Astrocyte (in vitro differentiated cells and primary cell): ENCODE results near the gene KIF23. TPM values are rescaled to one million over a fixed set of nuclear protein-coding genes. Genes with fewer than 3 reads are reported as not detected.

ENCODE experiments used
- DNase-seq: peaks from one replicate; pipeline ENCODE4 v3.0.0-alpha.2; 2010; ENCODE audit warnings: low read depth
- FAIRE-seq: peaks from 2 replicates; lab custom pipeline; 2011; peaks lifted over from hg19 to GRCh38; lab: Jason Lieb, UNC
- H2AFZ ChIP-seq: 2 replicates; pipeline ENCODE4 v1.6.0; 2012; ENCODE audit warnings: low read depth, low read length, inconsistent platforms
- H3K27ac ChIP-seq: 2 replicates; pipeline ENCODE4 v1.5.1; 2011; ENCODE audit warnings: low read depth, low read length, inconsistent platforms
- H3K27me3 ChIP-seq: 2 replicates; pipeline ENCODE4 v1.6.0; 2011; ENCODE audit warnings: low read length, inconsistent platforms; ENCODE audit not compliant: insufficient read depth
- H3K36me3 ChIP-seq: 2 replicates; pipeline ENCODE4 v1.5.1; 2011; ENCODE audit warnings: low read length, inconsistent platforms; ENCODE audit not compliant: insufficient read depth
- H3K4me1 ChIP-seq: 2 replicates; pipeline ENCODE4 v1.5.1; 2011; ENCODE audit warnings: low read length, inconsistent platforms; ENCODE audit not compliant: insufficient read depth
- H3K4me2 ChIP-seq: 2 replicates; pipeline ENCODE4 v1.6.0; 2012; ENCODE audit warnings: low read length, inconsistent platforms
- H3K4me3 ChIP-seq: 2 replicates; pipeline ENCODE4 v1.5.1; 2011; ENCODE audit warnings: low read depth, mild to moderate bottlenecking, low read length, inconsistent platforms; ENCODE audit not compliant: insufficient read depth
- H3K79me2 ChIP-seq: 2 replicates; pipeline ENCODE4 v1.6.0; 2012; ENCODE audit warnings: mild to moderate bottlenecking, low read length, inconsistent platforms; ENCODE audit not compliant: insufficient read depth
- H3K9ac ChIP-seq: 2 replicates; pipeline ENCODE4 v1.6.0; 2012; ENCODE audit warnings: mild to moderate bottlenecking, low read length, inconsistent platforms
- H3K9me3 ChIP-seq: 2 replicates; pipeline ENCODE4 v1.5.1; 2012; ENCODE audit warnings: low read depth, mild to moderate bottlenecking, low read length, inconsistent platforms; ENCODE audit not compliant: insufficient read depth
- H4K20me1 ChIP-seq: 2 replicates; pipeline ENCODE4 v1.6.0; 2012; ENCODE audit warnings: low read length, inconsistent platforms; ENCODE audit not compliant: insufficient read depth
- H3K27ac Mint-ChIP-seq: one replicate; pipeline ENCODE4 v1.8.0; 2021; ENCODE audit warnings: mild to moderate bottlenecking, mixed read lengths; ENCODE audit not compliant: unreplicated experiment
- H3K27me3 Mint-ChIP-seq: one replicate; pipeline ENCODE4 v1.8.0; 2021; ENCODE audit warnings: low read depth, mixed read lengths; ENCODE audit not compliant: unreplicated experiment
- H3K36me3 Mint-ChIP-seq: one replicate; pipeline ENCODE4 v1.8.0; 2021; ENCODE audit warnings: low read depth, mixed read lengths; ENCODE audit not compliant: unreplicated experiment
- H3K4me1 Mint-ChIP-seq: one replicate; pipeline ENCODE4 v1.8.0; 2021; ENCODE audit warnings: low read depth, mixed read lengths; ENCODE audit not compliant: unreplicated experiment
- H3K4me3 Mint-ChIP-seq: one replicate; pipeline ENCODE4 v1.8.0; 2021; ENCODE audit warnings: mild to moderate bottlenecking, moderate library complexity, mixed read lengths; ENCODE audit not compliant: unreplicated experiment
- H3K9me3 Mint-ChIP-seq: one replicate; pipeline ENCODE4 v1.8.0; 2021; ENCODE audit warnings: mild to moderate bottlenecking, mixed read lengths; ENCODE audit not compliant: unreplicated experiment
- EZH2 ChIP-seq: IDR thresholded peaks from 2 replicates; pipeline ENCODE4 v1.6.1; 2012; ENCODE audit warnings: mild to moderate bottlenecking, low read length, inconsistent platforms; ENCODE audit not compliant: insufficient read depth
- total RNA-seq: library from RNA; stranded (reverse); gene quantifications from 2 replicates; pipeline ENCODE4 v1.2.1, GENCODE V29; 2021
- TF ChIP-seq, protein P1 (sequence below): IDR thresholded peaks from 2 replicates; pipeline ENCODE4 v1.5.1; 2011; ENCODE audit warnings: low read depth, mild to moderate bottlenecking, inconsistent platforms, low read length, moderate library complexity; ENCODE audit not compliant: insufficient read depth

Gene KIF23
- total RNA-seq, 1 donor from 2014 or later = 11.8 TPM

DNA sequence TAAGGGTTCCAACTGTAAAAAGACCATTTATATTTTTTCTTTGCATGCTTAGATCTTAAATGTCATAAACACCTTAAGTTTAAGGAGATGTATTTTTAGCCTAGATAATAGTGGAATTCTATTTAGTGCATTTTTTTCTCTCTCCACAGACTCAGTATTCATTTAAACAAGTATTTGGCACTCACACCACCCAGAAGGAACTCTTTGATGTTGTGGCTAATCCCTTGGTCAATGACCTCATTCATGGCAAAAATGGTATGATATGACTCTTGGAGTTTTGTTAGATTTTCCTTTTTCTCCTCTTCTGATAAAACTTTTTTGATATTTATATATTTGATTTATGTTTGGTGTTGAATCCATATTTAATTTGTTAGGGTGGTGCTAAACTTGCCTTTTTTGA is 7.3 kb downstream of the KIF23 start:
- FAIRE-seq (no peak), DNase-seq (peak; percentile 83)
- Histone ChIP-seq H4K20me1 (no peaks in the 10 kb centered on the region), H3K36me3 (peaks cover 35% of the 10 kb centered on the region), H3K27ac (peak overlapping the region; percentile 10), H3K9me3 (no peaks in the 10 kb centered on the region), H3K9ac (no peak overlapping the region), H3K4me2 (no peak overlapping the region), H3K4me1 (peaks cover under 1% of the 10 kb centered on the region), H3K4me3 (no peak overlapping the region), H3K79me2 (peaks cover 60% of the 10 kb centered on the region), H3K27me3 (no peaks in the 10 kb centered on the region), H2AFZ (no peak overlapping the region)
- Mint-ChIP-seq H3K4me3 (no peak overlapping the region), H3K27me3 (no peaks in the 10 kb centered on the region), H3K4me1 (peaks cover 30% of the 10 kb centered on the region), H3K27ac (peak overlapping the region; percentile 6), H3K36me3 (no peaks in the 10 kb centered on the region), H3K9me3 (no peaks in the 10 kb centered on the region)
- TF ChIP-seq, protein P1, sequence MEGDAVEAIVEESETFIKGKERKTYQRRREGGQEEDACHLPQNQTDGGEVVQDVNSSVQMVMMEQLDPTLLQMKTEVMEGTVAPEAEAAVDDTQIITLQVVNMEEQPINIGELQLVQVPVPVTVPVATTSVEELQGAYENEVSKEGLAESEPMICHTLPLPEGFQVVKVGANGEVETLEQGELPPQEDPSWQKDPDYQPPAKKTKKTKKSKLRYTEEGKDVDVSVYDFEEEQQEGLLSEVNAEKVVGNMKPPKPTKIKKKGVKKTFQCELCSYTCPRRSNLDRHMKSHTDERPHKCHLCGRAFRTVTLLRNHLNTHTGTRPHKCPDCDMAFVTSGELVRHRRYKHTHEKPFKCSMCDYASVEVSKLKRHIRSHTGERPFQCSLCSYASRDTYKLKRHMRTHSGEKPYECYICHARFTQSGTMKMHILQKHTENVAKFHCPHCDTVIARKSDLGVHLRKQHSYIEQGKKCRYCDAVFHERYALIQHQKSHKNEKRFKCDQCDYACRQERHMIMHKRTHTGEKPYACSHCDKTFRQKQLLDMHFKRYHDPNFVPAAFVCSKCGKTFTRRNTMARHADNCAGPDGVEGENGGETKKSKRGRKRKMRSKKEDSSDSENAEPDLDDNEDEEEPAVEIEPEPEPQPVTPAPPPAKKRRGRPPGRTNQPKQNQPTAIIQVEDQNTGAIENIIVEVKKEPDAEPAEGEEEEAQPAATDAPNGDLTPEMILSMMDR = no peak
- TF ChIP-seq EZH2 = no peak

DNA sequence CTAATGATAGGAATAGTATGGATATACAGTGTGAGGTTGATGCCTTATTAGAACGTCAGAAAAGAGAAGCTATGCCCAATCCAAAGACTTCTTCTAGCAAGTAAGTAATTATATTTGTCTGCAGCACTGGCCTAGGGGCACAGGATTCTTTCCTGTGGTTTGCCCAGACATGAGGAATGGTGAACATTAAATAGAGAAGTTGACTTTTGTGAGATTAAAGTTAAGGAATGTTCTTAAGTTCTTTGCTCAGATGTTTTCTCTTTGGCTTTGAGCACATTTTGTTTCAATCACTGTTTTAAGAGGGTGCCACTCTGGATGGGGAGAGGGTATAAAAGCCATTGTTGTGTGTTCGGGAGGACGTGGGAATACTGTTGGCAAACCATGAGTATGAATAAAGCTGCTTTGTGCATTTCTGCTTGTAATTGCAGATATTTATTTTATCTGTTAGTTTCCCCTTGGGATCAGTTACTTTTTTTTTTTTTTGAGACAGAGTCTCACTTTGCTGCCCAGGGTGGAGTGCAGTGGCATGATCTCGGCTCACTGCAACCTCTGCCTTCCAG is 8.3 kb downstream of the KIF23 start:
- Mint-ChIP-seq H3K27ac (no peak overlapping the region), H3K9me3 (no peaks in the 10 kb centered on the region)
- DNase-seq = peak; percentile 56

DNA sequence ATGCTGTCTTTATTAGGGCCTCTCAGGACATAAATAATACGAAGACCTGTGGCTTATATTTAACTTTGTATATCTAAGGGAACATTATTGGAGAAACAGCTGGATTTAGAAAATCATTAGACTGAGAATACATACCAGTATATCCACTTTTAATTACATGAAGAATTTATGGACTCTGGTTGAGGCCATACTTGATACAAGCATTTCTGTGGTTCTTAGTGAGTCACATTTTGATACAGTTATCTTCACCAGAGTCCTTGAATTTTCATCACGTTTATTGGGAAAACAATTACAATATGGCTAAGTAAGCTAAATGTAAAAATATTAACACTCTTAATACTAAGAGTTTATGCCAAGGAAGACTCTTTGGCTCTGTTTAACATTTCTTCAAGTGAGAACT is 9.9 kb downstream of the KIF23 start:
- Histone ChIP-seq H3K79me2 (peaks cover 38% of the 10 kb centered on the region), H3K27me3 (no peaks in the 10 kb centered on the region), H3K9ac (no peak overlapping the region), H3K27ac (no peak overlapping the region), H3K9me3 (no peaks in the 10 kb centered on the region), H2AFZ (no peak overlapping the region), H3K36me3 (peaks cover 32% of the 10 kb centered on the region), H3K4me3 (no peak overlapping the region), H3K4me1 (no peaks in the 10 kb centered on the region), H3K4me2 (no peak overlapping the region), H4K20me1 (no peaks in the 10 kb centered on the region)
- Mint-ChIP-seq H3K27ac (no peak overlapping the region), H3K27me3 (no peaks in the 10 kb centered on the region), H3K4me3 (no peak overlapping the region), H3K9me3 (no peaks in the 10 kb centered on the region), H3K36me3 (peaks cover 2% of the 10 kb centered on the region), H3K4me1 (peaks cover 20% of the 10 kb centered on the region)
- TF ChIP-seq, protein P1 = no peak
- TF ChIP-seq EZH2 = no peak
- FAIRE-seq (no peak), DNase-seq (peak; percentile 54)

More for the DNA sequence above, 8.3 kb downstream of the KIF23 start:
- Histone ChIP-seq H2AFZ (no peak overlapping the region), H3K27me3 (no peaks in the 10 kb centered on the region), H3K36me3 (peaks cover 37% of the 10 kb centered on the region), H3K79me2 (peaks cover 54% of the 10 kb centered on the region), H3K4me2 (no peak overlapping the region), H3K9ac (no peak overlapping the region), H3K4me1 (no peaks in the 10 kb centered on the region), H3K27ac (no peak overlapping the region), H3K4me3 (no peak overlapping the region), H4K20me1 (no peaks in the 10 kb centered on the region), H3K9me3 (no peaks in the 10 kb centered on the region)
- H3K27me3 Mint-ChIP-seq = no peaks in the 10 kb centered on the region
- TF ChIP-seq, protein P1 = no peak
- no peak for TF ChIP-seq EZH2
- no peaks in the 10 kb centered on the region for H3K36me3 Mint-ChIP-seq
- H3K4me1 Mint-ChIP-seq = peaks cover 28% of the 10 kb centered on the region
- no peak for FAIRE-seq
- H3K4me3 Mint-ChIP-seq = no peak overlapping the region
